Measurements from ENCODE around the gene CFAP45. TPM values are rescaled to one million over a fixed set of nuclear protein-coding genes. Genes with fewer than 3 reads are reported as not detected.

CFAP45 gene
- polyA plus RNA-seq, 3 donors = 0.12 to 1.0 TPM; not detected in 1

GRCh38 chr1:159884296-159884695 lies 15.7 kb downstream of the CFAP45 start:
- H3K27me3 Mint-ChIP-seq (ENCODE audit: low read depth in 3 of 3) = peaks cover 0 to 4% (median 3%) of the 10 kb centered on the region in 3 donors
- H3K4me3 ChIP-seq (replicated peaks in 1 of 3; ENCODE audit: low read depth in 2 of 3, low read length in 3 of 3) = no peak overlapping the region
- H3K9me3 Mint-ChIP-seq = peaks cover 0 to 2% (median 0%) of the 10 kb centered on the region in 7 donors
- intact Hi-C loops (cut with micrococcal nuclease) = no loop called here
- H3K27ac Mint-ChIP-seq = no peak overlapping the region
- no peaks in the 10 kb centered on the region for H3K36me3 ChIP-seq (replicated peaks in 1 of 2; ENCODE audit: control insufficient read depth in 1 of 2, insufficient read depth in 2 of 2, low read length in 2 of 2)
- no peaks in the 10 kb centered on the region for H4K20me1 ChIP-seq (ENCODE audit: insufficient read depth, low read length)
- no peaks in the 10 kb centered on the region for H3K79me2 ChIP-seq (ENCODE audit: insufficient read depth, low read length)
- peaks cover 0 to 3% of the 10 kb centered on the region in 2 donors for H3K36me3 Mint-ChIP-seq
- no peaks in the 10 kb centered on the region for H3K27me3 ChIP-seq (ENCODE audit: control insufficient read depth in 2 of 2, insufficient read depth in 2 of 2, low read length in 2 of 2)
- TF ChIP-seq CTCF (IDR thresholded peaks at IDR 0.05) = no peak
- H2AFZ ChIP-seq (ENCODE audit: insufficient read depth, low read depth, low read length, poor library complexity, severe bottlenecking) = no peak overlapping the region
- no peak overlapping the region for H3K9ac ChIP-seq (ENCODE audit: insufficient read depth, low read length, poor library complexity, severe bottlenecking)
- DNase-seq = no peak
- no peak overlapping the region for H3K27ac ChIP-seq (ENCODE audit: low read depth in 1 of 2, low read length in 2 of 2)
- peaks cover 62 to 68% of the 10 kb centered on the region in 2 donors for H3K4me1 ChIP-seq (ENCODE audit: control insufficient read depth in 1 of 2, insufficient read depth in 2 of 2, low read length in 2 of 2)
- peaks cover 27% of the 10 kb centered on the region for H3K4me1 Mint-ChIP-seq
- WGBS (ENCODE audit: insufficient coverage) = 92% methylated on average over 7 of the region's 8 CpGs
- H3K4me2 ChIP-seq (replicated peaks; ENCODE audit: extremely low read depth, low read length, poor library complexity, severe bottlenecking) = no peak overlapping the region
- H3K4me3 Mint-ChIP-seq = no peak overlapping the region
- H3K9me3 ChIP-seq (replicated peaks in 1 of 2; ENCODE audit: control insufficient read depth in 1 of 2, insufficient read depth in 1 of 2, low read length in 2 of 2) = no peaks in the 10 kb centered on the region

GRCh38 chr1:159883134-159883533 lies 16.8 kb downstream of the CFAP45 start:
- no CpG with 5 or more reads among the region's 4 CpGs for WGBS (ENCODE audit: insufficient coverage)
- Histone ChIP-seq H4K20me1 (ENCODE audit: insufficient read depth, low read length) (no peaks in the 10 kb centered on the region), H3K4me2 (replicated peaks; ENCODE audit: extremely low read depth, low read length, poor library complexity, severe bottlenecking) (no peak overlapping the region), H3K9ac (ENCODE audit: insufficient read depth, low read length, poor library complexity, severe bottlenecking) (no peak overlapping the region), H2AFZ (ENCODE audit: insufficient read depth, low read depth, low read length, poor library complexity, severe bottlenecking) (no peak overlapping the region), H3K9me3 (replicated peaks in 1 of 2; ENCODE audit: control insufficient read depth in 1 of 2, insufficient read depth in 1 of 2, low read length in 2 of 2) (no peaks in the 10 kb centered on the region), H3K36me3 (replicated peaks in 1 of 2; ENCODE audit: control insufficient read depth in 1 of 2, insufficient read depth in 2 of 2, low read length in 2 of 2) (no peaks in the 10 kb centered on the region), H3K4me1 (ENCODE audit: control insufficient read depth in 1 of 2, insufficient read depth in 2 of 2, low read length in 2 of 2) (peaks cover 58 to 63% of the 10 kb centered on the region in 2 donors), H3K27me3 (ENCODE audit: control insufficient read depth in 2 of 2, insufficient read depth in 2 of 2, low read length in 2 of 2) (no peaks in the 10 kb centered on the region), H3K4me3 (replicated peaks in 1 of 3; ENCODE audit: low read depth in 2 of 3, low read length in 3 of 3) (no peak overlapping the region), H3K27ac (ENCODE audit: low read depth in 1 of 2, low read length in 2 of 2) (no peak overlapping the region), H3K79me2 (ENCODE audit: insufficient read depth, low read length) (no peaks in the 10 kb centered on the region)
- intact Hi-C loops (cut with micrococcal nuclease) = no loop called here
- TF ChIP-seq CTCF (IDR thresholded peaks at IDR 0.05) = no peak
- Mint-ChIP-seq H3K4me1 (peaks cover 16% of the 10 kb centered on the region), H3K4me3 (no peak overlapping the region), H3K27ac (no peak overlapping the region), H3K36me3 (peaks cover 0 to 1% of the 10 kb centered on the region in 2 donors), H3K27me3 (ENCODE audit: low read depth in 3 of 3) (peaks cover 0 to 4% (median 3%) of the 10 kb centered on the region in 3 donors), H3K9me3 (peaks cover 0 to 1% (median 0%) of the 10 kb centered on the region in 7 donors)
- no peak for DNase-seq

Data from CD14-positive monocyte (primary cell).